ENCODE results near the gene IFI6.

GRCh38 chr1:27623327-27624212, 48.4 kb downstream of the IFI6 start:
- TF ChIP-seq CTCF (IDR thresholded peaks at IDR 0.05) = no peak
- TF ChIP-seq POLR2A (IDR thresholded peaks at IDR 0.05) = no peak

Data from sigmoid colon (tissue), 3 donors.